ENCODE measurements around the gene DDX51.
A peak's percentile ranks its signal among the peaks of the same experiment; 100 is the strongest.

The DDX51 gene

DNA sequence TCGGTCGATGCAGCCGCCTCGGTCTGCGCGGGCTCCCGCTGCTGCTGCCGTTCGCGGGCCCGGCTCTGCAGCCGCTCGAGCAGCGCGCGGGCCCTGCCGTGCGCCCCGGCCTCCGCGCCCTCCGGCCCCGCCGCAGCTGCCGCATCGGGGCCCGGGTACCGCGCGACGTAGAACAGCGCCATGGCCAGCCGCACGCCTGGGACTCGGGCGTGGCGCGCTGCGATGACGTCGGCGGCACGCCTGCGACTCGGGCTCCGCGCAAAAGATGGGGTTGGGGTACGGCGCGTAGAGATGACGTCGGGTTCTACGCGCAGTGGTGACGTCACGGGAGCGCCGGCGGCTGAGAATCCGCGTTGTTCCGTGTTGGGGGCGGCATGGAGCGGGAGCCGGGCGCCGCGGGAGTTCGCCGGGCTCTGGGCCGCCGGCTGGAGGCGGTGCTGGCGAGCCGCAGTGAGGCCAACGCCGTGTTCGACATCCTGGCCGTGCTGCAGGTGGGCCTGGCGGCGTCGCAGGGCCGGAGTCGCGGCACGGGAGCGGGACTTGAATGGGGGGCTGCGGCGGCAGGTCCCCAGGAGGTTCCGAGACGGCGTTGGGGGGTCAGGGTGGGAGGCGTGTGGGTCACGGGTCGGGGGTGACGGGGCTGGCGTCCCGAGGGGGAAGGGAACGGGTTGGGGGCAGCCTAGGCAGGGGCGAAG is at the start of gene DDX51, which contains the start of gene NOC4L:
Gene DDX51 (minus strand): TSS at position 205 of the 695 bp plus-strand sequence. CDS start 23 bp downstream, at position 182.
Gene NOC4L (plus strand): TSS at position 343 of the 695 bp plus-strand sequence. CDS start 32 bp downstream, at position 375.
- Histone ChIP-seq H3K36me3 (ENCODE audit: insufficient read depth, low read length) (peaks cover 44% of the 10 kb centered on the region), H3K9me3 (ENCODE audit: low read length) (no peaks in the 10 kb centered on the region), H3K27me3 (ENCODE audit: insufficient read depth, low read length) (no peaks in the 10 kb centered on the region), H2AFZ (ENCODE audit: low read depth, low read length) (no peak within 1 kb of the TSS), H3K4me1 (ENCODE audit: insufficient read depth, low read length) (peaks cover 17% of the 10 kb centered on the region), H3K4me3 (ENCODE audit: low read length) (peak within 1 kb of the TSS; percentile 84)

GRCh38 chr12:132191715-132192553 is 47.8 kb upstream of the DDX51 start:
- peaks cover 63% of the 10 kb centered on the region for H3K27me3 ChIP-seq (ENCODE audit: insufficient read depth, low read length)

DNA sequence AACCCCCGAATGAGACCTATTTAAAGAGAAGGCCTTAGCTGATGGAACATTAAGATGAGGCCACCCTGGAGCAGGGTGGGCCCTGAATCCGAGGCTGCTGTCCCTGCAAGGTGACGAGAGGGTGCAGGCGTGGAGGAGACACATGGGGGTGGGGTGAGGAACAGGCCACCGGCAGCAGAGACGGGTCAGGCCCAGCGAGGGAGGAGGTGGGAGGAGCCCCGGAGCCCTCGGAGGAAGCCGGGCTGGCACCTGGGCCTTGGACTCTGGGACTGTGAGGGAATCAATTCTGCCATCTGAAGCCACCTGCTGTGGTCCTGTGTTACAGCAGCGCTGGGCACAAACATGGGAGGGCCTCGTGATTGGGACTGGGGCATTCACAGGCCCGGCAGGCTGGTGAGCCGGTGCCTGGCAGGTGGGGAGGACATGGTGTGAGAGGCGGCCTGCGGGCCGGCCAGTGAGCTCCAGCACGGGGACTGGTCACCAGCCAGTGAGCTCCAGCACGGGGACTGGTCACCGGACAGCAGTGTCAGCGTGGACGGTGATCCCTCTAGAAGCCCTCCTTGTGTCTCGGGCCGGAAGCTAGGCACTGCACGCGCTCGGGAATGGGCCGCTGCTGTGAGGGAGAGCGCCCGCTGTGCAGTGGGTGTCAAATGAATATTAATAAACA is 46.8 kb upstream of the DDX51 start:
- H3K4me3 ChIP-seq (ENCODE audit: low read length) = no peak overlapping the region
- peaks cover 7% of the 10 kb centered on the region for H3K4me1 ChIP-seq (ENCODE audit: insufficient read depth, low read length)
- H3K27me3 ChIP-seq (ENCODE audit: insufficient read depth, low read length) = peaks cover 64% of the 10 kb centered on the region
- peaks cover 8% of the 10 kb centered on the region for H3K9me3 ChIP-seq (ENCODE audit: low read length)
- H2AFZ ChIP-seq (ENCODE audit: low read depth, low read length) = no peak overlapping the region
- H3K36me3 ChIP-seq (ENCODE audit: insufficient read depth, low read length) = no peaks in the 10 kb centered on the region

More at GRCh38 chr12:132191715-132192553, 47.8 kb upstream of the DDX51 start:
- H3K4me1 ChIP-seq (ENCODE audit: insufficient read depth, low read length) = peaks cover 7% of the 10 kb centered on the region
- no peak overlapping the region for H3K4me3 ChIP-seq (ENCODE audit: low read length)
- H3K36me3 ChIP-seq (ENCODE audit: insufficient read depth, low read length) = no peaks in the 10 kb centered on the region
- H2AFZ ChIP-seq (ENCODE audit: low read depth, low read length) = no peak overlapping the region
- peaks cover 8% of the 10 kb centered on the region for H3K9me3 ChIP-seq (ENCODE audit: low read length)

GRCh38 chr12:132190012-132190755 is 46.1 kb upstream of the DDX51 start:
- peaks cover 66% of the 10 kb centered on the region for H3K27me3 ChIP-seq (ENCODE audit: insufficient read depth, low read length)
- peaks cover 7% of the 10 kb centered on the region for H3K4me1 ChIP-seq (ENCODE audit: insufficient read depth, low read length)
- no peaks in the 10 kb centered on the region for H3K36me3 ChIP-seq (ENCODE audit: insufficient read depth, low read length)
- peak overlapping the region; percentile 48 for H3K4me3 ChIP-seq (ENCODE audit: low read length)
- peaks cover 8% of the 10 kb centered on the region for H3K9me3 ChIP-seq (ENCODE audit: low read length)
- peak overlapping the region; percentile 72 for H2AFZ ChIP-seq (ENCODE audit: low read depth, low read length)

GRCh38 chr12:132189378-132190011 is 45.4 kb upstream of the DDX51 start:
- Histone ChIP-seq H3K4me1 (ENCODE audit: insufficient read depth, low read length) (peaks cover 7% of the 10 kb centered on the region), H3K36me3 (ENCODE audit: insufficient read depth, low read length) (no peaks in the 10 kb centered on the region), H3K4me3 (ENCODE audit: low read length) (peak overlapping the region; percentile 48), H3K9me3 (ENCODE audit: low read length) (peaks cover 8% of the 10 kb centered on the region), H3K27me3 (ENCODE audit: insufficient read depth, low read length) (peaks cover 70% of the 10 kb centered on the region), H2AFZ (ENCODE audit: low read depth, low read length) (peak overlapping the region; percentile 72)

- Histone ChIP-seq H2AFZ (ENCODE audit: low read depth, low read length) (no peak overlapping the region), H3K27me3 (ENCODE audit: insufficient read depth, low read length) (peaks cover 75% of the 10 kb centered on the region), H3K4me1 (ENCODE audit: insufficient read depth, low read length) (peaks cover 7% of the 10 kb centered on the region), H3K36me3 (ENCODE audit: insufficient read depth, low read length) (no peaks in the 10 kb centered on the region), H3K4me3 (ENCODE audit: low read length) (peak overlapping the region; percentile 48), H3K9me3 (ENCODE audit: low read length) (peaks cover 6% of the 10 kb centered on the region)
Measured at GRCh38 chr12:132188916-132189325, 44.8 kb upstream of the DDX51 start.

DNA sequence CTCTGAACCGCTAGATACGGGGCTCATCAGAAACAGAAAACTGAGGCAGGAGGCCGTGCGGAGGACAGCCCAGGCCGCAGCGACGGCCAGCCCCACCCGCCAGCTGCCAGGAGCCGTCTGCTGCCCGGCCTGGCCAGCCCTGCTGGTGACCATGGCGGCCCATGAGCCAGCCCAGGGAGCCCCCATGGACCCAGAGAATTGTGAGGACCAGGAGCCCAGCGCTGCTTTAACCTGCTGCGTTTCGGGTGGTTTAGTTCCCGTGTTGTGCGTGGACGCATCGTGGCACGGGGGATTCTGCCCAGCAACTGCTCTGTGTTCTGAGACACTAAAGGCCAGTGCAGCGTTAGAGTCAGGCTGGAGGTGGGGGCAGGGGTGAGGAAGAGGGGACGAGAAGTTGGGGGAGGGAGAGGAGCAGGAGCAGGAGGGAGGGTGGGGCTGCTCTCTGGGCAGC is 44.4 kb upstream of the DDX51 start:
- H2AFZ ChIP-seq (ENCODE audit: low read depth, low read length) = no peak overlapping the region
- H3K27me3 ChIP-seq (ENCODE audit: insufficient read depth, low read length) = peaks cover 74% of the 10 kb centered on the region
- H3K9me3 ChIP-seq (ENCODE audit: low read length) = peaks cover 2% of the 10 kb centered on the region
- peaks cover 7% of the 10 kb centered on the region for H3K4me1 ChIP-seq (ENCODE audit: insufficient read depth, low read length)
- no peak overlapping the region for H3K4me3 ChIP-seq (ENCODE audit: low read length)
- H3K36me3 ChIP-seq (ENCODE audit: insufficient read depth, low read length) = no peaks in the 10 kb centered on the region

- Histone ChIP-seq H3K9me3 (ENCODE audit: low read length) (no peaks in the 10 kb centered on the region), H3K36me3 (ENCODE audit: insufficient read depth, low read length) (no peaks in the 10 kb centered on the region), H3K4me3 (ENCODE audit: low read length) (no peak overlapping the region), H3K4me1 (ENCODE audit: insufficient read depth, low read length) (peaks cover 7% of the 10 kb centered on the region), H3K27me3 (ENCODE audit: insufficient read depth, low read length) (peaks cover 70% of the 10 kb centered on the region), H2AFZ (ENCODE audit: low read depth, low read length) (no peak overlapping the region)
Measured at GRCh38 chr12:132187646-132188450, 43.7 kb upstream of the DDX51 start.

- H3K4me3 ChIP-seq (ENCODE audit: low read length) = no peak overlapping the region
- no peaks in the 10 kb centered on the region for H3K9me3 ChIP-seq (ENCODE audit: low read length)
- H3K27me3 ChIP-seq (ENCODE audit: insufficient read depth, low read length) = peaks cover 64% of the 10 kb centered on the region
- H3K4me1 ChIP-seq (ENCODE audit: insufficient read depth, low read length) = peaks cover 7% of the 10 kb centered on the region
- no peak overlapping the region for H2AFZ ChIP-seq (ENCODE audit: low read depth, low read length)
- H3K36me3 ChIP-seq (ENCODE audit: insufficient read depth, low read length) = no peaks in the 10 kb centered on the region
Measured at GRCh38 chr12:132186857-132187620, 42.9 kb upstream of the DDX51 start.

GRCh38 chr12:132186208-132186856 is 42.2 kb upstream of the DDX51 start:
- Histone ChIP-seq H3K9me3 (ENCODE audit: low read length) (no peaks in the 10 kb centered on the region), H3K4me1 (ENCODE audit: insufficient read depth, low read length) (peaks cover 7% of the 10 kb centered on the region), H2AFZ (ENCODE audit: low read depth, low read length) (no peak overlapping the region), H3K27me3 (ENCODE audit: insufficient read depth, low read length) (peaks cover 58% of the 10 kb centered on the region), H3K4me3 (ENCODE audit: low read length) (no peak overlapping the region), H3K36me3 (ENCODE audit: insufficient read depth, low read length) (no peaks in the 10 kb centered on the region)

GRCh38 chr12:132185705-132186104 is 41.6 kb upstream of the DDX51 start:
- Histone ChIP-seq H3K27me3 (ENCODE audit: insufficient read depth, low read length) (peaks cover 55% of the 10 kb centered on the region), H3K4me3 (ENCODE audit: low read length) (no peak overlapping the region), H2AFZ (ENCODE audit: low read depth, low read length) (no peak overlapping the region), H3K9me3 (ENCODE audit: low read length) (no peaks in the 10 kb centered on the region), H3K4me1 (ENCODE audit: insufficient read depth, low read length) (peaks cover 7% of the 10 kb centered on the region), H3K36me3 (ENCODE audit: insufficient read depth, low read length) (no peaks in the 10 kb centered on the region)

Measured in neuron (in vitro differentiated cells).